ENCODE results near the gene ACBD6. TPM values are rescaled to one million over a fixed set of nuclear protein-coding genes. Genes with fewer than 3 reads are reported as not detected.

The ACBD6 gene
- total RNA-seq, 4 donors from 2014 or later: 33.3 to 44.0 (median 42.6) TPM

DNA sequence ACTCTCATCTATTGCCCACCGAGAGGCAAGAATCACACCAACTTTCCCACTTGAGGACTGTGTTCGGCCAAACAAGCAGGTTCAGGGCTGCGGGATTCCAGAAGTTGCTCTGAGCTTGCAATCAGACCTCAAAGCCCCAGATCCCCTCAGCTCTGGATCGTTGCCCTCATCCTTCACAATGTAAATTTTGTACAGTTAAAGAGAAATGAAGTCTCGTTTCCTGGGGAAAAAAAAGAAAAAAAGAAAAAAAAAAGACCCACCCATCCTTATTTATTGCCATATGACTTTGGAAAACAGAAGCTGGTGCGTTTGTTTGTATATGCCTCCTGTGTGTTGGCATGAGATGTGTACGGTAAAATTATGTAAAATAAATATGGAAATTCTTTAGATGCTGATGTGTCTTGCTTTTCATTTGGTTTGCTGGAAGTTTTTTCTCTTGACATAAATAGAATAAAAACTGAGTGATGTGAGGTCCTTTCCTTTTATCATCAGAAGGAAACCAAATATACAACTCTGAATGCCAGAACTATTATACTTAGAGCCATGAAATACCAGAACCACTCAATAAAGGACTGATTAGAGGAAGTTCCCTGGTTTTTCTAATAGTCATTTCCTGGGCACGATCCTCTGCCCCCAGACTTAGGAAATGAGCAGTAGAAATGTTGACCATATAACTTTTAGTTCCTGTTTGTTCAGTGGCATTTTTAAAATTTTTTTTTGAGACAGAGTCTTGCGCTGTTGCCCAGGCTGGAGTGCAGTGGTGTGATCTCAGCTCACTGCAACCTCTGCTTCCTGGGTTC, 223.6 kb downstream of the ACBD6 start:
- H3K4me3 ChIP-seq: no peak overlapping the region
- H3K36me3 ChIP-seq: peaks cover 5 to 45% (median 16%) of the 10 kb centered on the region in 4 donors
- no peak for TF ChIP-seq EP300 (IDR thresholded peaks at IDR 0.05)
- TF ChIP-seq POLR2A (IDR thresholded peaks at IDR 0.05; ENCODE audit: low read depth): no peak
- no peak for TF ChIP-seq CTCF (IDR thresholded peaks at IDR 0.05)
- TF ChIP-seq POLR2AphosphoS5 (IDR thresholded peaks at IDR 0.05): no peak
- DNase-seq (ENCODE audit: extremely low spot score): no peak
- no peak overlapping the region for H3K27ac ChIP-seq (replicated peaks in 1 of 4)
- no peaks in the 10 kb centered on the region for H3K4me1 ChIP-seq
- intact Hi-C loops (cut with DNase I): no loop called here
- WGBS: 77% methylated on average over 9 of the region's 9 CpGs
- no peaks in the 10 kb centered on the region for H3K27me3 ChIP-seq
- no peaks in the 10 kb centered on the region for H3K9me3 ChIP-seq

GRCh38 chr1:180278194-180278515, 224.2 kb downstream of the ACBD6 start:
- WGBS: 75% methylated on average over 2 of the region's 2 CpGs
- Histone ChIP-seq H3K36me3 (peaks cover 5 to 51% (median 16%) of the 10 kb centered on the region in 4 donors), H3K9me3 (no peaks in the 10 kb centered on the region), H3K4me1 (no peaks in the 10 kb centered on the region), H3K4me3 (no peak overlapping the region), H3K27ac (replicated peaks in 1 of 4) (no peak overlapping the region), H3K27me3 (no peaks in the 10 kb centered on the region)
- no peak for DNase-seq (ENCODE audit: extremely low spot score)
- intact Hi-C loops (cut with DNase I): no loop called here
- no peak for TF ChIP-seq POLR2A (IDR thresholded peaks at IDR 0.05; ENCODE audit: low read depth)
- TF ChIP-seq POLR2AphosphoS5 (IDR thresholded peaks at IDR 0.05): no peak

GRCh38 chr1:180277476-180278193, 224.7 kb downstream of the ACBD6 start:
- no peak overlapping the region for H3K27ac ChIP-seq (replicated peaks in 1 of 4)
- H3K27me3 ChIP-seq: no peaks in the 10 kb centered on the region
- peaks cover 5 to 54% (median 17%) of the 10 kb centered on the region in 4 donors for H3K36me3 ChIP-seq
- intact Hi-C loops (cut with DNase I): no loop called here
- DNase-seq (ENCODE audit: extremely low spot score): no peak
- H3K4me1 ChIP-seq: no peaks in the 10 kb centered on the region
- TF ChIP-seq POLR2AphosphoS5 (IDR thresholded peaks at IDR 0.05) (no peak), CTCF (IDR thresholded peaks at IDR 0.05) (no peak), EP300 (IDR thresholded peaks at IDR 0.05) (no peak), POLR2A (IDR thresholded peaks at IDR 0.05; ENCODE audit: low read depth) (no peak)
- WGBS: 70% methylated on average over 5 of the region's 5 CpGs
- H3K4me3 ChIP-seq: no peak overlapping the region
- no peaks in the 10 kb centered on the region for H3K9me3 ChIP-seq

- no peak overlapping the region for H3K4me3 ChIP-seq
- TF ChIP-seq CTCF (IDR thresholded peaks at IDR 0.05) (no peak), EP300 (IDR thresholded peaks at IDR 0.05) (no peak), POLR2AphosphoS5 (IDR thresholded peaks at IDR 0.05) (no peak), POLR2A (IDR thresholded peaks at IDR 0.05; ENCODE audit: low read depth) (no peak)
- 60% methylated on average over 1 of the region's 5 CpGs for WGBS
- H3K36me3 ChIP-seq: peaks cover 5 to 48% (median 15%) of the 10 kb centered on the region in 4 donors
- no peak for DNase-seq (ENCODE audit: extremely low spot score)
- H3K27ac ChIP-seq (replicated peaks in 1 of 4): no peak overlapping the region
- H3K27me3 ChIP-seq: no peaks in the 10 kb centered on the region
- H3K9me3 ChIP-seq: no peaks in the 10 kb centered on the region
- no peaks in the 10 kb centered on the region for H3K4me1 ChIP-seq
- intact Hi-C loops (cut with DNase I): no loop called here
Observed at GRCh38 chr1:180275726-180276125, 226.7 kb downstream of the ACBD6 start.

DNA sequence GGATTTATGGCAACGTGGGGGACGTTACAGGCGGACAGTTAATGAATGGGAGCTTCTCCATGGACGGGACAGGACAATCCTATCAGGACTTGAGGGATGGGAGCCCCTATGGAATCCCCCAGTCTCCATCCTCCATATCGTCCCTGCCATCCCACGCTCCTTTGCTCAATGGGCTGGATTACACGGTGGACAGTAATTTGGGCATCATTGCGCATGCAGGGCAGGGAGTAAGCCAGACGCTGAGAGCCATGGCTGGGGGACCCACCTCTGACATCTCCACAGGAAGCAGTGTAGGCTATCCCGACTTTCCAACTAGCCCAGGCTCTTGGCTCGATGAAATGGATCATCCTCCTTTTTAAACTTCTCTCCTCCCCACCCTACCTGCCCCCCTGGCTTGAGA, 228.2 kb downstream of the ACBD6 start:
- 98% methylated on average over 11 of the region's 11 CpGs for WGBS
- TF ChIP-seq POLR2A (IDR thresholded peaks at IDR 0.05; ENCODE audit: low read depth): no peak
- peak; percentile 21 for DNase-seq (ENCODE audit: extremely low spot score)
- Histone ChIP-seq H3K4me3 (no peak overlapping the region), H3K27ac (replicated peaks in 1 of 4) (no peak overlapping the region), H3K27me3 (no peaks in the 10 kb centered on the region), H3K9me3 (no peaks in the 10 kb centered on the region), H3K4me1 (no peaks in the 10 kb centered on the region), H3K36me3 (peaks cover 5 to 33% (median 12%) of the 10 kb centered on the region in 4 donors)
- intact Hi-C loops (cut with DNase I): no loop called here
